Mucosa of descending colon (tissue), 3 donors: ENCODE measurements around the gene HMG20A. TPM values are rescaled to one million over a fixed set of nuclear protein-coding genes. Genes with fewer than 3 reads are reported as not detected.

Source experiments
- ATAC-seq: fragments of 200-7000 bp; cut with Tn5 transposase; one replicate; pipeline ENCODE4 v1.9.1; 2020; ENCODE audit warnings: mild to moderate bottlenecking, moderate library complexity
- DNase-seq, 3 donors: peaks; one replicate each; pipeline ENCODE4 v3.0.0-alpha.2; 2020
- H3K36me3 ChIP-seq: fragments of 200-600 bp; one replicate; pipeline ENCODE4 v1.8.0; 2021; ENCODE audit warnings: low read depth, mild to moderate bottlenecking
- H3K4me1 ChIP-seq: fragments of 200-600 bp; one replicate; pipeline ENCODE4 v1.8.0; 2021; ENCODE audit warnings: low read depth, mild to moderate bottlenecking
- H3K4me3 ChIP-seq: fragments of 200-600 bp; one replicate; pipeline ENCODE4 v1.8.0; 2021; ENCODE audit warnings: mild to moderate bottlenecking
- H3K9me3 ChIP-seq: fragments of 200-600 bp; one replicate; pipeline ENCODE4 v1.8.0; 2021; ENCODE audit warnings: mild to moderate bottlenecking
- CTCF ChIP-seq: fragments of 200-600 bp; IDR thresholded peaks from one replicate; pipeline ENCODE4 v1.8.0; 2022; ENCODE audit warnings: antibody characterized with exemption, mild to moderate bottlenecking
- intact Hi-C, 2 donors: fragments of 100-400 bp; cut with DNase I in 1 of 2; cut with micrococcal nuclease in 1 of 2; formaldehyde crosslinking; loops; one replicate each; pipeline versions ENCODE4 v1.11.0 to v1.11.1; 2022; cut with DNase I, micrococcal nuclease
- total RNA-seq, 3 donors: library from RNA; stranded (reverse); fragmentation: NEBNext Ultra II Directional in 2 of 3; extraction: Animal tissue kit (Norgen Biotek cat#: 25700) in 2 of 3; gene quantifications; one replicate each; pipeline versions ENCODE4 v1.2.1 to v1.2.4, GENCODE V29; 2021 to 2023
- donor health status: DM: no; HTN: no; CAD: no; lungs with moderate emphysema.
- donor health status: DM: no; HTN: no; CAD: no.
- donor health status: DM: no; HTN: yes; CAD: no.

HMG20A gene
- total RNA-seq, 3 donors from 2014 or later = 27.5 to 37.1 (median 34.7) TPM

- intact Hi-C loops = no loop called here
- Histone ChIP-seq H3K4me1 (peaks cover 22% of the 10 kb centered on the region), H3K36me3 (no peaks in the 10 kb centered on the region), H3K4me3 (no peak overlapping the region), H3K9me3 (no peaks in the 10 kb centered on the region)
- no peak for TF ChIP-seq CTCF
- DNase-seq (no peak), ATAC-seq (peak; percentile 69)
These were observed 9.7 kb upstream of the HMG20A start for GRCh38 chr15:77410701-77411618.

GRCh38 chr15:77411619-77411976 is 9.1 kb upstream of the HMG20A start:
- no peak overlapping the region for H3K4me3 ChIP-seq
- no peaks in the 10 kb centered on the region for H3K36me3 ChIP-seq
- peaks cover 22% of the 10 kb centered on the region for H3K4me1 ChIP-seq
- H3K9me3 ChIP-seq = no peaks in the 10 kb centered on the region
- no peak for DNase-seq
- intact Hi-C loops = no loop called here
- no peak for TF ChIP-seq CTCF
- ATAC-seq = no peak

- TF ChIP-seq CTCF = no peak
- ATAC-seq = no peak
- no peaks in the 10 kb centered on the region for H3K9me3 ChIP-seq
- peaks cover 22% of the 10 kb centered on the region for H3K4me1 ChIP-seq
- intact Hi-C loops = no loop called here
- H3K4me3 ChIP-seq = no peak overlapping the region
- H3K36me3 ChIP-seq = no peaks in the 10 kb centered on the region
- no peak for DNase-seq
These were observed 7.6 kb upstream of the HMG20A start for GRCh38 chr15:77412972-77413698.

- Histone ChIP-seq H3K4me3 (no peak overlapping the region), H3K9me3 (no peaks in the 10 kb centered on the region), H3K36me3 (no peaks in the 10 kb centered on the region), H3K4me1 (peaks cover 26% of the 10 kb centered on the region)
- intact Hi-C loops = no loop called here
- ATAC-seq (no peak), DNase-seq (no peak)
- no peak for TF ChIP-seq CTCF
These were observed 6.9 kb upstream of the HMG20A start for GRCh38 chr15:77413699-77414349.

GRCh38 chr15:77414789-77415442 is 5.8 kb upstream of the HMG20A start:
- H3K36me3 ChIP-seq = no peaks in the 10 kb centered on the region
- H3K9me3 ChIP-seq = no peaks in the 10 kb centered on the region
- no peak overlapping the region for H3K4me3 ChIP-seq
- no peak for TF ChIP-seq CTCF
- intact Hi-C loops = no loop called here
- DNase-seq = no peak
- peaks cover 19% of the 10 kb centered on the region for H3K4me1 ChIP-seq
- no peak for ATAC-seq
